Smooth muscle cell (in vitro differentiated cells): ENCODE results near the gene PXMP2. TPM values are rescaled to one million over a fixed set of nuclear protein-coding genes. Genes with fewer than 3 reads are reported as not detected.

Experiments used
- DNase-seq: peaks from one replicate; lab custom pipeline; 2025; ENCODE audit not compliant: unreplicated experiment; lab: John Stamatoyannopoulos, UW
- H2AFZ ChIP-seq: fragments of 200-600 bp; sonication (generic); 2 replicates; pipeline ENCODE4 v1.6.0; 2016; ENCODE audit warnings: antibody characterized with exemption, low read depth, mild to moderate bottlenecking
- H3F3A ChIP-seq: fragments of 200-600 bp; sonication (generic); 2 replicates; pipeline ENCODE4 v1.6.0; 2017; ENCODE audit warnings: antibody characterized with exemption, low read depth
- H3K27ac ChIP-seq: fragments of 200-600 bp; sonication (generic); 2 replicates; pipeline ENCODE4 v1.5.1; 2016; ENCODE audit warnings: low read depth, mild to moderate bottlenecking
- H3K27me3 ChIP-seq: fragments of 200-600 bp; sonication (generic); 2 replicates; pipeline ENCODE4 v1.6.1; 2016; ENCODE audit warnings: low read depth, mild to moderate bottlenecking
- H3K36me3 ChIP-seq: fragments of 200-600 bp; sonication (generic); 2 replicates; pipeline ENCODE4 v1.5.1; 2016; ENCODE audit warnings: low read depth
- H3K4me1 ChIP-seq: fragments of 200-600 bp; sonication (generic); 2 replicates; pipeline ENCODE4 v1.5.1; 2016; ENCODE audit warnings: low read depth
- H3K4me2 ChIP-seq: fragments of 200-600 bp; sonication (generic); 2 replicates; pipeline ENCODE4 v1.6.0; 2016; ENCODE audit warnings: mild to moderate bottlenecking
- H3K4me3 ChIP-seq: fragments of 200-600 bp; sonication (generic); 2 replicates; pipeline ENCODE4 v1.5.1; 2016; ENCODE audit warnings: mild to moderate bottlenecking
- H3K79me2 ChIP-seq: fragments of 200-600 bp; sonication (generic); 2 replicates; pipeline ENCODE4 v1.6.0; 2016; ENCODE audit warnings: low read depth, mild to moderate bottlenecking
- H3K9ac ChIP-seq: fragments of 200-600 bp; sonication (generic); 2 replicates; pipeline ENCODE4 v1.6.0; 2016; ENCODE audit warnings: low read depth
- H3K9me3 ChIP-seq: fragments of 200-600 bp; sonication (generic); replicated peaks from 2 replicates; pipeline ENCODE4 v1.5.1; 2016; ENCODE audit warnings: low read depth
- H4K20me1 ChIP-seq: fragments of 200-600 bp; sonication (generic); 2 replicates; pipeline ENCODE4 v1.6.0; 2016; ENCODE audit warnings: low read depth
- WGBS: methylation state at CpG from one replicate; pipeline ENCODE4 v1.1.7; 2016; ENCODE audit warnings: low lambda C conversion rate; 5-methylcytosine and 5-hydroxymethylcytosine counted together
- polyA plus RNA-seq: library from polyadenylated mRNA; unstranded; fragments of >200 nt; fragmentation: Nextera tagmentation; extraction: Ambion mirVana; gene quantifications from 2 replicates; pipeline ENCODE4 v1.2.1, GENCODE V29; 2016
- total RNA-seq: library from RNA; depleted of rRNA; stranded (reverse); fragments of >200 nt; gene quantifications from 2 replicates; pipeline ENCODE4 v1.2.3, GENCODE V29; 2014
- TF ChIP-seq, protein P1 (sequence below): fragments of 200-600 bp; sonication (generic); IDR thresholded peaks from 2 replicates; pipeline ENCODE4 v1.5.1; 2017; ENCODE audit warnings: borderline replicate concordance, mild to moderate bottlenecking, antibody characterized with exemption; ENCODE audit not compliant: insufficient read depth, poor library complexity, severe bottlenecking

The PXMP2 gene
- total and polyA plus RNA-seq, 2 experiments from 2014 or later, result 14.7 to 25.0 TPM

DNA sequence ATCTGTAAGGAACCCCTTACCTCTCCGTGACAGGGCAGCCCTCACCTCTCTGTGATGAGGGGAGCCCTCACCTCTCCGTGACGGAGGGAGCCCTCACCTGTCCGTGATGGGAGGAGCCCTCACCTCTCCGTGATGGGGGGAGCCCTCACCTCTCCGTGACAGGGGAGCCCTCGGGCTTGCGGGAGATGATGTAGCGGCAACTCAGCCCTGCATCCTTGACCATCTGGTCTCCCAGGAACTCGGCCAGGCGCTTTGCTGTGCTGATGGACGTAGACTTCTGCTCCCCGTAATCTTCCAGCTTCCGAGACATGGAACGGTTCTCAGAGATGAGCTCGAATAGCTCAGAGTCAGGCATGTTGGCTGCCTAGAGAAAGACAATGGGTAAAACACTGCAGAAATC is 28.2 kb upstream of the PXMP2 start:
- H3K9me3 ChIP-seq, result no peaks in the 10 kb centered on the region
- TF ChIP-seq, protein P1, sequence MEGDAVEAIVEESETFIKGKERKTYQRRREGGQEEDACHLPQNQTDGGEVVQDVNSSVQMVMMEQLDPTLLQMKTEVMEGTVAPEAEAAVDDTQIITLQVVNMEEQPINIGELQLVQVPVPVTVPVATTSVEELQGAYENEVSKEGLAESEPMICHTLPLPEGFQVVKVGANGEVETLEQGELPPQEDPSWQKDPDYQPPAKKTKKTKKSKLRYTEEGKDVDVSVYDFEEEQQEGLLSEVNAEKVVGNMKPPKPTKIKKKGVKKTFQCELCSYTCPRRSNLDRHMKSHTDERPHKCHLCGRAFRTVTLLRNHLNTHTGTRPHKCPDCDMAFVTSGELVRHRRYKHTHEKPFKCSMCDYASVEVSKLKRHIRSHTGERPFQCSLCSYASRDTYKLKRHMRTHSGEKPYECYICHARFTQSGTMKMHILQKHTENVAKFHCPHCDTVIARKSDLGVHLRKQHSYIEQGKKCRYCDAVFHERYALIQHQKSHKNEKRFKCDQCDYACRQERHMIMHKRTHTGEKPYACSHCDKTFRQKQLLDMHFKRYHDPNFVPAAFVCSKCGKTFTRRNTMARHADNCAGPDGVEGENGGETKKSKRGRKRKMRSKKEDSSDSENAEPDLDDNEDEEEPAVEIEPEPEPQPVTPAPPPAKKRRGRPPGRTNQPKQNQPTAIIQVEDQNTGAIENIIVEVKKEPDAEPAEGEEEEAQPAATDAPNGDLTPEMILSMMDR, result no peak
- H3K27me3 ChIP-seq, result no peaks in the 10 kb centered on the region
- no peaks in the 10 kb centered on the region for H3K79me2 ChIP-seq
- H3K27ac ChIP-seq, result no peak overlapping the region
- H3K4me2 ChIP-seq, result no peak overlapping the region
- H2AFZ ChIP-seq, result no peak overlapping the region
- no peaks in the 10 kb centered on the region for H3F3A ChIP-seq
- no peaks in the 10 kb centered on the region for H3K4me1 ChIP-seq
- H4K20me1 ChIP-seq, result no peaks in the 10 kb centered on the region
- no peak overlapping the region for H3K9ac ChIP-seq
- no peak for DNase-seq
- no peaks in the 10 kb centered on the region for H3K36me3 ChIP-seq
- WGBS, result 94% methylated on average over 16 of the region's 16 CpGs
- no peak overlapping the region for H3K4me3 ChIP-seq

DNA sequence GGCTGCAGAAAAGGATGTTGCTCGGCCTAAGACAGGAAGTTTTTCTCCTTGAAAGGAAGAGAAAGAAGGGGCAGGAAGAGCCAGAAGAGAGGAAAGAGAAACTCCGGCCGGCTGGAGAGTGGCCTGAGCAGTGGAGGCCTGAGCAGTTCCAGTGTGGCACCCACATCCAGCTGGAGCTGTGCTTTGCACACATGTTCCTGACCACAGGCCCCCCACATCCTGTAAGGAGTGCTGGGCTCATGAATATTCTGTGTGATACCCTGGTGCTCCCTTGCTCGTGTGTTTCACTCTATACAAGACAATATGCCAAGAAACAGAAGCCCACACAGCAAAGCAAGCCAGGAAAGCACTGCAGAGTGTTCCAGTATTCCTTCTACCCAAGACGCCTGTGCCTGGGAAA is 27.3 kb upstream of the PXMP2 start:
- Histone ChIP-seq H4K20me1 (no peaks in the 10 kb centered on the region), H3K4me1 (no peaks in the 10 kb centered on the region), H3K27ac (no peak overlapping the region), H2AFZ (no peak overlapping the region), H3K27me3 (no peaks in the 10 kb centered on the region), H3K4me3 (no peak overlapping the region), H3K4me2 (no peak overlapping the region), H3K9me3 (no peaks in the 10 kb centered on the region), H3K79me2 (no peaks in the 10 kb centered on the region), H3F3A (no peaks in the 10 kb centered on the region), H3K9ac (no peak overlapping the region), H3K36me3 (no peaks in the 10 kb centered on the region)
- TF ChIP-seq, protein P1, result no peak
- DNase-seq, result no peak
- WGBS, result 97% methylated on average over 5 of the region's 5 CpGs

DNA sequence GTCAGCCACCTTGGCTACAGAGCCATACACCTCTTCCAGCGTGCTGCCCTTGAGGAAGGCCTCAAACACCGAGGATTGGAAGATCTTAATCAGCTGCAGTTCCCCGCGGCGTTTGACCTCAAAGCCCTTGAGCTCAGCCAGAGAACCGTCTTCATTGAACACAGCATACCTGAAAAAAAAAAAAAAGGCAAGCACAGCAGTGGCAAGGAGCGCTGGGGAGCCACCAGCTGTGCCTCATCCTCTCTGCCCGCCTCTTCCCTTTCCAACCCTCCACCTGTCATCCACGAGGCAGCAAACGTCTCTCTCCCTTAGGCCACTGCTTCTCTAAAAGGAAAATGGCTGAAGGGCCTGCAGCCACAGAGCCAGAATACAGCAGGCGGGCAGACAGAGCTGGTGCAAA is 26.4 kb upstream of the PXMP2 start:
- DNase-seq, result no peak
- WGBS, result 96% methylated on average over 11 of the region's 11 CpGs
- Histone ChIP-seq H3K36me3 (no peaks in the 10 kb centered on the region), H2AFZ (no peak overlapping the region), H3F3A (no peaks in the 10 kb centered on the region), H4K20me1 (no peaks in the 10 kb centered on the region), H3K4me1 (no peaks in the 10 kb centered on the region), H3K27ac (no peak overlapping the region), H3K9ac (no peak overlapping the region), H3K4me3 (no peak overlapping the region), H3K79me2 (no peaks in the 10 kb centered on the region), H3K27me3 (no peaks in the 10 kb centered on the region), H3K4me2 (no peak overlapping the region), H3K9me3 (no peaks in the 10 kb centered on the region)
- TF ChIP-seq, protein P1, result no peak

DNA sequence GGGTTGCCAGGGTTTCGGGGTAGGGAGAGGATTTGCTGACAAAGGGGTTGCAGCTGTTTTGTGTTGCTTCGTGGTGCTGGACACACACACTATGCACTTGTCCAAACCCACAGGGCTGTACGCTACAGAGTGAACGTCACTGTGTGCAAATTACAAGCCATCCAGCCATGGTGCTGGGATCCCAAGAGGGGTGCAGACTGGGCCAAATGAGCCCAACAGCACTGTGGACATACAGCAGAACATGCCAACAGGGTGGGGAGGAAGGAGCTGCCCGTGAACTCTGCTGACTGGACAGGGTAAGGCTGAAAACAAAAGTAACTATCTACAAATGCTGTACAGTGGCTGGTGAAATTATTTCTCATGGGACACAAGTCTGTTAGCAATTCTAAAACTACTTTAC is 25.4 kb upstream of the PXMP2 start:
- no peaks in the 10 kb centered on the region for H3K36me3 ChIP-seq
- no peak overlapping the region for H3K4me3 ChIP-seq
- TF ChIP-seq, protein P1, result no peak
- H3K4me2 ChIP-seq, result no peak overlapping the region
- no peaks in the 10 kb centered on the region for H3K4me1 ChIP-seq
- no peaks in the 10 kb centered on the region for H3K27me3 ChIP-seq
- no peaks in the 10 kb centered on the region for H3F3A ChIP-seq
- no peak overlapping the region for H3K9ac ChIP-seq
- no peaks in the 10 kb centered on the region for H3K9me3 ChIP-seq
- no peak overlapping the region for H2AFZ ChIP-seq
- 90% methylated on average over 5 of the region's 5 CpGs for WGBS
- no peak for DNase-seq
- no peaks in the 10 kb centered on the region for H4K20me1 ChIP-seq
- H3K79me2 ChIP-seq, result no peaks in the 10 kb centered on the region
- no peak overlapping the region for H3K27ac ChIP-seq
